Lower leg skin (tissue), 3 donors: Measurements from ENCODE around the gene HBEGF.

Experiments
- CTCF ChIP-seq, 3 donors: fragments of 450-650 bp; IDR thresholded peaks; one replicate each; pipeline ENCODE4 v1.5.1; 2016; ENCODE audit warnings: antibody characterized with exemption in 3 of 3, mild to moderate bottlenecking in 3 of 3, moderate library complexity in 2 of 3
- POLR2A ChIP-seq, 2 donors: fragments of 450-650 bp; IDR thresholded peaks; one replicate each; pipeline ENCODE4 v1.6.1; 2016 to 2017; ENCODE audit warnings: antibody characterized with exemption in 2 of 2, mild to moderate bottlenecking in 1 of 2, moderate library complexity in 1 of 2

- TF ChIP-seq POLR2A (IDR thresholded peaks at IDR 0.05) = no peak
- no peak for TF ChIP-seq CTCF (IDR thresholded peaks at IDR 0.05)
Observed at GRCh38 chr5:140391312-140391711, 44.9 kb upstream of the HBEGF start.
